GM23338 (cell line): ENCODE results near the gene ATP9B. TPM values are rescaled to one million over a fixed set of nuclear protein-coding genes. Genes with fewer than 3 reads are reported as not detected.

Experiments
- ATAC-seq: fragments of 200-7000 bp; cut with Tn5 transposase; 3 replicates; pipeline ENCODE4 v1.9.1; 2020
- DNase-seq: peaks from one replicate; pipeline ENCODE4 v3.0.0-alpha.2; 2015; ENCODE audit warnings: low spot score
- H2AFZ ChIP-seq: fragments of 200-600 bp; sonication (generic); 2 replicates; pipeline ENCODE4 v1.8.0; 2016; ENCODE audit warnings: antibody characterized with exemption, mild to moderate bottlenecking, moderate library complexity
- H3F3A ChIP-seq: fragments of 200-600 bp; sonication (generic); replicated peaks from 2 replicates; pipeline ENCODE4 v1.8.0; 2017; ENCODE audit warnings: antibody characterized with exemption, mixed run types, low read depth
- H3K27ac ChIP-seq: fragments of 200-600 bp; sonication (generic); 2 replicates; pipeline ENCODE4 v1.6.1; 2016; ENCODE audit warnings: low read depth
- H3K27me3 ChIP-seq: fragments of 200-600 bp; sonication (generic); 2 replicates; pipeline ENCODE4 v1.8.0; 2016; ENCODE audit warnings: mild to moderate bottlenecking, mixed run types, moderate library complexity; ENCODE audit not compliant: insufficient read depth
- H3K36me3 ChIP-seq: fragments of 200-600 bp; sonication (generic); 2 replicates; pipeline ENCODE4 v1.8.0; 2016; ENCODE audit warnings: mild to moderate bottlenecking; ENCODE audit not compliant: insufficient read depth
- H3K4me1 ChIP-seq: fragments of 200-600 bp; sonication (generic); 2 replicates; pipeline ENCODE4 v1.8.0; 2016; ENCODE audit warnings: mild to moderate bottlenecking, moderate library complexity; ENCODE audit not compliant: insufficient read depth
- H3K4me2 ChIP-seq: fragments of 200-600 bp; sonication (generic); 2 replicates; pipeline ENCODE4 v1.7.1; 2017; ENCODE audit warnings: mixed run types
- H3K4me3 ChIP-seq: fragments of 200-600 bp; sonication (generic); 2 replicates; pipeline ENCODE4 v1.6.1; 2016; ENCODE audit warnings: mixed run types
- H3K79me2 ChIP-seq: fragments of 200-600 bp; sonication (generic); replicated peaks from 2 replicates; pipeline ENCODE4 v1.8.0; 2017; ENCODE audit warnings: mild to moderate bottlenecking; ENCODE audit not compliant: insufficient read depth
- H3K9me2 ChIP-seq: fragments of 200-600 bp; sonication (generic); 2 replicates; pipeline ENCODE4 v1.8.0; 2017; ENCODE audit not compliant: insufficient read depth
- H4K20me1 ChIP-seq: fragments of 200-600 bp; sonication (generic); replicated peaks from 2 replicates; pipeline ENCODE4 v1.8.0; 2017; ENCODE audit warnings: mild to moderate bottlenecking; ENCODE audit not compliant: insufficient read depth
- H3K27ac Mint-ChIP-seq: 2 replicates; pipeline ENCODE4 v1.8.0; 2020; ENCODE audit warnings: inconsistent platforms, mild to moderate bottlenecking, moderate library complexity, mixed read lengths
- H3K27me3 Mint-ChIP-seq: 3 replicates; pipeline ENCODE4 v1.8.0; 2022; ENCODE audit warnings: low read depth, mild to moderate bottlenecking, moderate library complexity, mixed read lengths, inconsistent platforms; ENCODE audit not compliant: insufficient read depth, poor library complexity
- H3K36me3 Mint-ChIP-seq: 3 replicates; pipeline ENCODE4 v1.8.0; 2021; ENCODE audit warnings: low read depth, mild to moderate bottlenecking, inconsistent platforms, moderate library complexity, mixed read lengths
- H3K4me1 Mint-ChIP-seq: 3 replicates; pipeline ENCODE4 v1.8.0; 2020; ENCODE audit warnings: mild to moderate bottlenecking, inconsistent platforms, mixed read lengths
- H3K4me3 Mint-ChIP-seq: 3 replicates; pipeline ENCODE4 v1.8.0; 2021; ENCODE audit warnings: moderate library complexity, mild to moderate bottlenecking, inconsistent platforms, mixed read lengths
- H3K9me3 Mint-ChIP-seq: 3 replicates; pipeline ENCODE4 v1.8.0; 2020; ENCODE audit warnings: moderate library complexity, mild to moderate bottlenecking, inconsistent platforms, mixed read lengths
- CREB1 ChIP-seq: fragments of 250-450 bp; sonication (Bioruptor Pico); IDR thresholded peaks from 2 replicates; pipeline ENCODE4 v1.5.0; 2020; ENCODE audit warnings: low read depth, mild to moderate bottlenecking, moderate library complexity
- EZH2 ChIP-seq: fragments of 200-600 bp; sonication (generic); IDR thresholded peaks from one replicate; pipeline ENCODE4 v1.8.0; 2017; ENCODE audit warnings: antibody characterized with exemption, mild to moderate bottlenecking, low read depth; ENCODE audit not compliant: unreplicated experiment
- EZH2phosphoT487 ChIP-seq: fragments of 200-600 bp; sonication (generic); IDR thresholded peaks from one replicate; pipeline ENCODE4 v1.8.1; 2018; ENCODE audit warnings: antibody characterized with exemption; ENCODE audit not compliant: unreplicated experiment
- JUNB ChIP-seq: IDR thresholded peaks from one replicate; pipeline ENCODE4 v1.6.1; 2016; ENCODE audit warnings: antibody characterized with exemption; ENCODE audit not compliant: unreplicated experiment
- NANOG ChIP-seq: IDR thresholded peaks from 2 replicates; pipeline ENCODE4 v1.6.1; 2016; ENCODE audit warnings: antibody characterized with exemption, borderline replicate concordance
- POLR2AphosphoS5 ChIP-seq: IDR thresholded peaks from 2 replicates; pipeline ENCODE4 v1.6.1; 2016; ENCODE audit warnings: antibody characterized with exemption, low read depth
- STAT1 ChIP-seq: IDR thresholded peaks from one replicate; pipeline ENCODE4 v1.6.1; 2016; ENCODE audit warnings: antibody characterized with exemption; ENCODE audit not compliant: unreplicated experiment
- ZNF114 ChIP-seq: fragments of 250-450 bp; sonication (Bioruptor Pico); IDR thresholded peaks from 2 replicates; pipeline ENCODE4 v1.5.0; 2020; ENCODE audit warnings: mild to moderate bottlenecking, moderate library complexity
- ZNF331 ChIP-seq: fragments of 250-450 bp; sonication (Bioruptor Pico); IDR thresholded peaks from 2 replicates; pipeline ENCODE4 v1.5.0; 2020; ENCODE audit warnings: low read depth, mild to moderate bottlenecking, moderate library complexity
- polyA plus RNA-seq: library from polyadenylated mRNA; unstranded; fragments of >200 nt; fragmentation: Nextera tagmentation; extraction: Ambion mirVana; gene quantifications from 2 replicates; pipeline ENCODE4 v1.2.1, GENCODE V29; 2016
- total RNA-seq: library from RNA; depleted of rRNA; stranded (reverse); fragments of >200 nt; shearing (Covaris generic); gene quantifications from 2 replicates; pipeline ENCODE4 v1.2.3, GENCODE V29; 2014
- TF ChIP-seq, protein P1 (sequence below): IDR thresholded peaks from one replicate; pipeline ENCODE4 v1.6.1; 2018; ENCODE audit warnings: antibody characterized with exemption; ENCODE audit not compliant: unreplicated experiment
- TF ChIP-seq, protein P2 (sequence below): IDR thresholded peaks from 2 replicates; pipeline ENCODE4 v1.6.1; 2016; ENCODE audit warnings: antibody characterized with exemption
- TF ChIP-seq, protein P3 (sequence below): fragments of 250-450 bp; sonication (Bioruptor Pico); IDR thresholded peaks from 2 replicates; pipeline ENCODE4 v1.5.0; 2020; ENCODE audit warnings: mild to moderate bottlenecking, moderate library complexity
- TF ChIP-seq, protein P4 (sequence below), 2 experiments: fragments of 200-600 bp in 1 of 2; sonication (generic) in 1 of 2; conservative IDR thresholded peaks; 2 replicates each; pipeline versions ENCODE4 v1.5.1 to v1.6.1; 2016 to 2017; ENCODE audit warnings: antibody characterized with exemption in 2 of 2, low read depth in 2 of 2, mild to moderate bottlenecking in 2 of 2, moderate library complexity in 1 of 2

Gene ATP9B
- total and polyA plus RNA-seq, 2 experiments from 2014 or later = 14.2 to 25.6 TPM

DNA sequence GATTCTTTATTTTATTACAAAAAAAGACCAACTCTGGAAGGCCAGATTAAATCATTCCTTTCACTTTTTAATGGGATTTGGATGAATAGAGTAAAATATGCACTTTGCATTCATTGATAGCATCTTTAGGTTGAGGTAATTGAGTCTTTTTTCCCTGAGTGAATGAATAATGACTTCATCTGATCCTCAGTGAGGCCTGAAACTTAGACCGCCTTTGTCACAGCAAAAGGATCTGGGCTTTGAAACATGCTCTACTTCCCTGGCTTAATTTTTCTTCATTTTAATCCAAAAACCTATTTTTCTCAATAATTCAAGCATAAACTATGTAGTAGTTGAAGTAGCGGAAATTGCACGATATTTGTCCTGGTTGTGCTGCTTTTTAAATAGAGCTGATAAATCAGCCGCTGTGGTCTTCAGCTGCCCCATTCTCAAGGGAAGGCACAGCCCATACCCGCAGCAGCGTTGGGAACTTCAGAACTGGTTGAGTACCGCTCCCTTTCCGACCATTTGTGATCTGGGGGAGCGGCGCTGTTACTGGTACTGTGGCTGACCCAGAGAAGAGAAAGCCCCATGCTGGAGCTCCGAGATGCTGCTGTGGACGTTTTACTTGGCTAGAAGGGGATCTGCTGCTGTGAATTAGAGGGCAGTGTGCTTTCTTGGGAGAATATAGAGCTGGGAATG is 181.2 kb downstream of the ATP9B start:
- Histone ChIP-seq H4K20me1 (no peaks in the 10 kb centered on the region; the same call in 1 of the 2 replicates), H3K4me2 (no peak overlapping the region), H3K9me2 (no peaks in the 10 kb centered on the region), H2AFZ (no peak overlapping the region), H3K4me1 (no peaks in the 10 kb centered on the region), H3K79me2 (no peaks in the 10 kb centered on the region), H3K4me3 (no peak overlapping the region), H3F3A (no peaks in the 10 kb centered on the region), H3K36me3 (no peaks in the 10 kb centered on the region; the same call in 1 of the 2 replicates), H3K27me3 (no peaks in the 10 kb centered on the region), H3K27ac (no peak overlapping the region)
- no peak for TF ChIP-seq CREB1 (CRISPR knock-in tag)
- no peak for TF ChIP-seq NANOG
- no peak for TF ChIP-seq STAT1
- no peak for TF ChIP-seq EZH2phosphoT487
- TF ChIP-seq EZH2 = no peak
- TF ChIP-seq, protein P1, sequence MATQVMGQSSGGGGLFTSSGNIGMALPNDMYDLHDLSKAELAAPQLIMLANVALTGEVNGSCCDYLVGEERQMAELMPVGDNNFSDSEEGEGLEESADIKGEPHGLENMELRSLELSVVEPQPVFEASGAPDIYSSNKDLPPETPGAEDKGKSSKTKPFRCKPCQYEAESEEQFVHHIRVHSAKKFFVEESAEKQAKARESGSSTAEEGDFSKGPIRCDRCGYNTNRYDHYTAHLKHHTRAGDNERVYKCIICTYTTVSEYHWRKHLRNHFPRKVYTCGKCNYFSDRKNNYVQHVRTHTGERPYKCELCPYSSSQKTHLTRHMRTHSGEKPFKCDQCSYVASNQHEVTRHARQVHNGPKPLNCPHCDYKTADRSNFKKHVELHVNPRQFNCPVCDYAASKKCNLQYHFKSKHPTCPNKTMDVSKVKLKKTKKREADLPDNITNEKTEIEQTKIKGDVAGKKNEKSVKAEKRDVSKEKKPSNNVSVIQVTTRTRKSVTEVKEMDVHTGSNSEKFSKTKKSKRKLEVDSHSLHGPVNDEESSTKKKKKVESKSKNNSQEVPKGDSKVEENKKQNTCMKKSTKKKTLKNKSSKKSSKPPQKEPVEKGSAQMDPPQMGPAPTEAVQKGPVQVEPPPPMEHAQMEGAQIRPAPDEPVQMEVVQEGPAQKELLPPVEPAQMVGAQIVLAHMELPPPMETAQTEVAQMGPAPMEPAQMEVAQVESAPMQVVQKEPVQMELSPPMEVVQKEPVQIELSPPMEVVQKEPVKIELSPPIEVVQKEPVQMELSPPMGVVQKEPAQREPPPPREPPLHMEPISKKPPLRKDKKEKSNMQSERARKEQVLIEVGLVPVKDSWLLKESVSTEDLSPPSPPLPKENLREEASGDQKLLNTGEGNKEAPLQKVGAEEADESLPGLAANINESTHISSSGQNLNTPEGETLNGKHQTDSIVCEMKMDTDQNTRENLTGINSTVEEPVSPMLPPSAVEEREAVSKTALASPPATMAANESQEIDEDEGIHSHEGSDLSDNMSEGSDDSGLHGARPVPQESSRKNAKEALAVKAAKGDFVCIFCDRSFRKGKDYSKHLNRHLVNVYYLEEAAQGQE = no peak
- no peak for TF ChIP-seq ZNF331 (CRISPR knock-in tag)
- TF ChIP-seq, protein P2, sequence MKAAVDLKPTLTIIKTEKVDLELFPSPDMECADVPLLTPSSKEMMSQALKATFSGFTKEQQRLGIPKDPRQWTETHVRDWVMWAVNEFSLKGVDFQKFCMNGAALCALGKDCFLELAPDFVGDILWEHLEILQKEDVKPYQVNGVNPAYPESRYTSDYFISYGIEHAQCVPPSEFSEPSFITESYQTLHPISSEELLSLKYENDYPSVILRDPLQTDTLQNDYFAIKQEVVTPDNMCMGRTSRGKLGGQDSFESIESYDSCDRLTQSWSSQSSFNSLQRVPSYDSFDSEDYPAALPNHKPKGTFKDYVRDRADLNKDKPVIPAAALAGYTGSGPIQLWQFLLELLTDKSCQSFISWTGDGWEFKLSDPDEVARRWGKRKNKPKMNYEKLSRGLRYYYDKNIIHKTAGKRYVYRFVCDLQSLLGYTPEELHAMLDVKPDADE = no peak
- TF ChIP-seq, protein P3, sequence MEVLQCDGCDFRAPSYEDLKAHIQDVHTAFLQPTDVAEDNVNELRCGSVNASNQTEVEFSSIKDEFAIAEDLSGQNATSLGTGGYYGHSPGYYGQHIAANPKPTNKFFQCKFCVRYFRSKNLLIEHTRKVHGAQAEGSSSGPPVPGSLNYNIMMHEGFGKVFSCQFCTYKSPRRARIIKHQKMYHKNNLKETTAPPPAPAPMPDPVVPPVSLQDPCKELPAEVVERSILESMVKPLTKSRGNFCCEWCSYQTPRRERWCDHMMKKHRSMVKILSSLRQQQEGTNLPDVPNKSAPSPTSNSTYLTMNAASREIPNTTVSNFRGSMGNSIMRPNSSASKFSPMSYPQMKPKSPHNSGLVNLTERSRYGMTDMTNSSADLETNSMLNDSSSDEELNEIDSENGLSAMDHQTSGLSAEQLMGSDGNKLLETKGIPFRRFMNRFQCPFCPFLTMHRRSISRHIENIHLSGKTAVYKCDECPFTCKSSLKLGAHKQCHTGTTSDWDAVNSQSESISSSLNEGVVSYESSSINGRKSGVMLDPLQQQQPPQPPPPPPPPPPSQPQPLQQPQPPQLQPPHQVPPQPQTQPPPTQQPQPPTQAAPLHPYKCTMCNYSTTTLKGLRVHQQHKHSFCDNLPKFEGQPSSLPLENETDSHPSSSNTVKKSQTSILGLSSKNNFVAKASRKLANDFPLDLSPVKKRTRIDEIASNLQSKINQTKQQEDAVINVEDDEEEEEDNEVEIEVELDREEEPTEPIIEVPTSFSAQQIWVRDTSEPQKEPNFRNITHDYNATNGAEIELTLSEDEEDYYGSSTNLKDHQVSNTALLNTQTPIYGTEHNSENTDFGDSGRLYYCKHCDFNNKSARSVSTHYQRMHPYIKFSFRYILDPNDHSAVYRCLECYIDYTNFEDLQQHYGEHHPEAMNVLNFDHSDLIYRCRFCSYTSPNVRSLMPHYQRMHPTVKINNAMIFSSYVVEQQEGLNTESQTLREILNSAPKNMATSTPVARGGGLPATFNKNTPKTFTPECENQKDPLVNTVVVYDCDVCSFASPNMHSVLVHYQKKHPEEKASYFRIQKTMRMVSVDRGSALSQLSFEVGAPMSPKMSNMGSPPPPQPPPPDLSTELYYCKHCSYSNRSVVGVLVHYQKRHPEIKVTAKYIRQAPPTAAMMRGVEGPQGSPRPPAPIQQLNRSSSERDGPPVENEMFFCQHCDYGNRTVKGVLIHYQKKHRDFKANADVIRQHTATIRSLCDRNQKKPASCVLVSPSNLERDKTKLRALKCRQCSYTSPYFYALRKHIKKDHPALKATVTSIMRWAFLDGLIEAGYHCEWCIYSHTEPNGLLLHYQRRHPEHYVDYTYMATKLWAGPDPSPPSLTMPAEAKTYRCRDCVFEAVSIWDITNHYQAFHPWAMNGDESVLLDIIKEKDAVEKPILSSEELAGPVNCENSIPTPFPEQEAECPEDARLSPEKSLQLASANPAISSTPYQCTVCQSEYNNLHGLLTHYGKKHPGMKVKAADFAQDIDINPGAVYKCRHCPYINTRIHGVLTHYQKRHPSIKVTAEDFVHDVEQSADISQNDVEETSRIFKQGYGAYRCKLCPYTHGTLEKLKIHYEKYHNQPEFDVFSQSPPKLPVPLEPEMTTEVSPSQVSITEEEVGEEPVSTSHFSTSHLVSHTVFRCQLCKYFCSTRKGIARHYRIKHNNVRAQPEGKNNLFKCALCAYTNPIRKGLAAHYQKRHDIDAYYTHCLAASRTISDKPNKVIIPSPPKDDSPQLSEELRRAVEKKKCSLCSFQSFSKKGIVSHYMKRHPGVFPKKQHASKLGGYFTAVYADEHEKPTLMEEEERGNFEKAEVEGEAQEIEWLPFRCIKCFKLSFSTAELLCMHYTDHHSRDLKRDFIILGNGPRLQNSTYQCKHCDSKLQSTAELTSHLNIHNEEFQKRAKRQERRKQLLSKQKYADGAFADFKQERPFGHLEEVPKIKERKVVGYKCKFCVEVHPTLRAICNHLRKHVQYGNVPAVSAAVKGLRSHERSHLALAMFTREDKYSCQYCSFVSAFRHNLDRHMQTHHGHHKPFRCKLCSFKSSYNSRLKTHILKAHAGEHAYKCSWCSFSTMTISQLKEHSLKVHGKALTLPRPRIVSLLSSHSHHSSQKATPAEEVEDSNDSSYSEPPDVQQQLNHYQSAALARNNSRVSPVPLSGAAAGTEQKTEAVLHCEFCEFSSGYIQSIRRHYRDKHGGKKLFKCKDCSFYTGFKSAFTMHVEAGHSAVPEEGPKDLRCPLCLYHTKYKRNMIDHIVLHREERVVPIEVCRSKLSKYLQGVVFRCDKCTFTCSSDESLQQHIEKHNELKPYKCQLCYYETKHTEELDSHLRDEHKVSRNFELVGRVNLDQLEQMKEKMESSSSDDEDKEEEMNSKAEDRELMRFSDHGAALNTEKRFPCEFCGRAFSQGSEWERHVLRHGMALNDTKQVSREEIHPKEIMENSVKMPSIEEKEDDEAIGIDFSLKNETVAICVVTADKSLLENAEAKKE = no peak
- TF ChIP-seq JUNB = no peak
- no peak for TF ChIP-seq POLR2AphosphoS5
- TF ChIP-seq, protein P4, sequence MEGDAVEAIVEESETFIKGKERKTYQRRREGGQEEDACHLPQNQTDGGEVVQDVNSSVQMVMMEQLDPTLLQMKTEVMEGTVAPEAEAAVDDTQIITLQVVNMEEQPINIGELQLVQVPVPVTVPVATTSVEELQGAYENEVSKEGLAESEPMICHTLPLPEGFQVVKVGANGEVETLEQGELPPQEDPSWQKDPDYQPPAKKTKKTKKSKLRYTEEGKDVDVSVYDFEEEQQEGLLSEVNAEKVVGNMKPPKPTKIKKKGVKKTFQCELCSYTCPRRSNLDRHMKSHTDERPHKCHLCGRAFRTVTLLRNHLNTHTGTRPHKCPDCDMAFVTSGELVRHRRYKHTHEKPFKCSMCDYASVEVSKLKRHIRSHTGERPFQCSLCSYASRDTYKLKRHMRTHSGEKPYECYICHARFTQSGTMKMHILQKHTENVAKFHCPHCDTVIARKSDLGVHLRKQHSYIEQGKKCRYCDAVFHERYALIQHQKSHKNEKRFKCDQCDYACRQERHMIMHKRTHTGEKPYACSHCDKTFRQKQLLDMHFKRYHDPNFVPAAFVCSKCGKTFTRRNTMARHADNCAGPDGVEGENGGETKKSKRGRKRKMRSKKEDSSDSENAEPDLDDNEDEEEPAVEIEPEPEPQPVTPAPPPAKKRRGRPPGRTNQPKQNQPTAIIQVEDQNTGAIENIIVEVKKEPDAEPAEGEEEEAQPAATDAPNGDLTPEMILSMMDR (conservative IDR thresholded peaks at IDR 0.05; ENCODE audit: low read depth in 2 of 2) = no peak
- no peak for TF ChIP-seq ZNF114
- Mint-ChIP-seq H3K27ac (peak overlapping the region; percentile 15; the same call in 1 of the 2 replicates), H3K27me3 (no peaks in the 10 kb centered on the region), H3K4me1 (peaks cover 22% of the 10 kb centered on the region), H3K4me3 (no peak overlapping the region), H3K9me3 (no peaks in the 10 kb centered on the region), H3K36me3 (no peaks in the 10 kb centered on the region)
- ATAC-seq = peak; percentile 13; the same call in 2 of the 3 replicates
- DNase-seq = no peak
